Measurements from ENCODE around the gene CHST6. TPM values are rescaled to one million over a fixed set of nuclear protein-coding genes. Genes with fewer than 3 reads are reported as not detected.

CHST6 gene
- total and polyA plus RNA-seq, 2 donors (not counting 1 experiment from before 2014, with no cell fraction given): 0.02 to 0.17 TPM

DNA sequence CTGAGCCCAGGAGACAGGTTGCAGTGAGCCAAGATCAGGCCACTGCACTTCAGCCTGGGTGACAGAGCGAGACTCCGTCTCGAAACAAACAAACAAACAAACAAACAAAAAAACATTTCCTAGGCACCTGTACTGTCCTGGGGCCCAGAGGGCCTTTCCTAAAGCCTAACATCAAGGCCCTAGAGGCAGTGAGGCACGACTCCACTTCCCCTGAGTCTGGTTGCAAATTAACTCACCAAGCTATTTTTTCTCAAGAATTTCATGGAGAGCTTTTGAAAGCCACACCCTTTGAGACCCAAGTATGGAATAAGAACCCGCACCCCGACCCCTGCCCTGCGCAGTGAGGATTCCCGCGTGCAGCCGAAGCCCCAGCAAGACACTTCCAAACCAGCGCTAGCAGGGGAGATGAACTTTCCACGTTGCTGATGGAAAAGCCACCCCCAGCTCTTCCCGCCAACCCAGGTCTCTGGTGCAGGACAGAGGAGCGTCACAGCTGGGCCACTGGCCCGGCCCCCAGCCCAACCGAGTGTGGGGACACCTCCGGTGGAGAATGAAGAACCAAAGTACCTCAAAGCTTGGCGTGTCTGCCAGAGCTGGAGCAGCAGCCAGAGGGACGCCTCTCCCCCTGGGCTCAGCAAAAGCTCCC, 39.4 kb upstream of the CHST6 start:
- H3K9ac ChIP-seq (ENCODE audit: insufficient read depth, low read length): no peak overlapping the region
- TF ChIP-seq CTCF (conservative IDR thresholded peaks at IDR 0.05 in 1 of 2, IDR thresholded peaks at IDR 0.05 in 1 of 2; ENCODE audit: low read depth in 1 of 2, low read length in 2 of 2) (no peak), EZH2 (IDR thresholded peaks at IDR 0.05; ENCODE audit: low read length, missing control alignments) (no peak)

DNA sequence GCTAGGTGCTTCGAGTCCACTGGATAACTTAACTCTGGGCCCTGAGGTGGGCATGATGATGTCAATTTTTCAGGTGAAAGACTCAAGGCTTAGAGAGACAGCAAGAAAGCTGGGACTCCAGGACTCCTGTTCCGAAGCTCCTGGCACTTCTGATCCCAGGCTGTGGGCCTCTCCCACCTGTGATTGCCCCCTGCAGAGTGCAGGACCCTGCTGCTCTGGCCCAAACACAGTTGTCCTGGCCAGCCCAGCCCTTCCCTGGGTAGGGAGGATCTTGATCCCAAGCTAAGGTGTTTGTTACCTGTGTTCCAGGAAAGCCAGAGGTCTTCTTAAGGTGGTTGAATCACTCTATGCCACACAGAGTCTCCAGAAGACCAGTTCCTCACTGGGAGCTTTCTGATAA, 37.5 kb upstream of the CHST6 start:
- Histone ChIP-seq H3K79me2 (ENCODE audit: control insufficient read depth, insufficient read depth, low read length) (no peaks in the 10 kb centered on the region), H3K4me2 (ENCODE audit: extremely low read depth, insufficient read depth, low read length) (no peak overlapping the region), H3K9ac (ENCODE audit: insufficient read depth, low read length) (no peak overlapping the region), H3K27me3 (ENCODE audit: control insufficient read depth, insufficient read depth, low read length) (no peaks in the 10 kb centered on the region), H3K27ac (ENCODE audit: insufficient read depth, low read length) (no peak overlapping the region), H4K20me1 (ENCODE audit: control insufficient read depth, extremely low read depth, insufficient read depth, low read length) (no peaks in the 10 kb centered on the region), H2AFZ (ENCODE audit: low read length) (no peak overlapping the region), H3K4me3 (replicated peaks in 1 of 4; ENCODE audit: control extremely low read depth in 1 of 4, insufficient read depth in 1 of 4, low read depth in 3 of 4, low read length in 4 of 4) (no peak overlapping the region), H3K4me1 (ENCODE audit: control insufficient read depth, extremely low read depth, insufficient read depth, low read length) (no peaks in the 10 kb centered on the region), H3K36me3 (ENCODE audit: control insufficient read depth, insufficient read depth, low read length) (no peaks in the 10 kb centered on the region), H3K9me3 (ENCODE audit: control insufficient read depth, insufficient read depth, low read depth, low read length) (no peaks in the 10 kb centered on the region)
- TF ChIP-seq EZH2 (IDR thresholded peaks at IDR 0.05; ENCODE audit: low read length, missing control alignments): no peak
- TF ChIP-seq CTCF (conservative IDR thresholded peaks at IDR 0.05 in 1 of 2, IDR thresholded peaks at IDR 0.05 in 1 of 2; ENCODE audit: low read depth in 1 of 2, low read length in 2 of 2): no peak
- DNase-seq (ENCODE audit: low read depth in 2 of 2): no peak

More for the DNA sequence above, 39.4 kb upstream of the CHST6 start:
- DNase-seq (ENCODE audit: low read depth in 2 of 2): no peak
- Histone ChIP-seq H3K79me2 (ENCODE audit: control insufficient read depth, insufficient read depth, low read length) (no peaks in the 10 kb centered on the region), H3K4me3 (replicated peaks in 1 of 4; ENCODE audit: control extremely low read depth in 1 of 4, insufficient read depth in 1 of 4, low read depth in 3 of 4, low read length in 4 of 4) (no peak overlapping the region), H3K4me2 (ENCODE audit: extremely low read depth, insufficient read depth, low read length) (no peak overlapping the region), H3K27me3 (ENCODE audit: control insufficient read depth, insufficient read depth, low read length) (no peaks in the 10 kb centered on the region), H3K4me1 (ENCODE audit: control insufficient read depth, extremely low read depth, insufficient read depth, low read length) (no peaks in the 10 kb centered on the region), H3K27ac (ENCODE audit: insufficient read depth, low read length) (no peak overlapping the region), H3K9me3 (ENCODE audit: control insufficient read depth, insufficient read depth, low read depth, low read length) (no peaks in the 10 kb centered on the region), H4K20me1 (ENCODE audit: control insufficient read depth, extremely low read depth, insufficient read depth, low read length) (no peaks in the 10 kb centered on the region), H3K36me3 (ENCODE audit: control insufficient read depth, insufficient read depth, low read length) (no peaks in the 10 kb centered on the region), H2AFZ (ENCODE audit: low read length) (no peak overlapping the region)

- H3K9me3 ChIP-seq (ENCODE audit: control insufficient read depth, insufficient read depth, low read depth, low read length): no peaks in the 10 kb centered on the region
- H3K4me2 ChIP-seq (ENCODE audit: extremely low read depth, insufficient read depth, low read length): no peak overlapping the region
- H3K27me3 ChIP-seq (ENCODE audit: control insufficient read depth, insufficient read depth, low read length): no peaks in the 10 kb centered on the region
- no peaks in the 10 kb centered on the region for H4K20me1 ChIP-seq (ENCODE audit: control insufficient read depth, extremely low read depth, insufficient read depth, low read length)
- TF ChIP-seq CTCF (conservative IDR thresholded peaks at IDR 0.05 in 1 of 2, IDR thresholded peaks at IDR 0.05 in 1 of 2; ENCODE audit: low read depth in 1 of 2, low read length in 2 of 2) (no peak), EZH2 (IDR thresholded peaks at IDR 0.05; ENCODE audit: low read length, missing control alignments) (no peak)
- H3K9ac ChIP-seq (ENCODE audit: insufficient read depth, low read length): no peak overlapping the region
- no peaks in the 10 kb centered on the region for H3K36me3 ChIP-seq (ENCODE audit: control insufficient read depth, insufficient read depth, low read length)
- no peak overlapping the region for H3K4me3 ChIP-seq (replicated peaks in 1 of 4; ENCODE audit: control extremely low read depth in 1 of 4, insufficient read depth in 1 of 4, low read depth in 3 of 4, low read length in 4 of 4)
- no peaks in the 10 kb centered on the region for H3K4me1 ChIP-seq (ENCODE audit: control insufficient read depth, extremely low read depth, insufficient read depth, low read length)
- no peak overlapping the region for H2AFZ ChIP-seq (ENCODE audit: low read length)
- H3K79me2 ChIP-seq (ENCODE audit: control insufficient read depth, insufficient read depth, low read length): no peaks in the 10 kb centered on the region
- no peak for DNase-seq (ENCODE audit: low read depth in 2 of 2)
- no peak overlapping the region for H3K27ac ChIP-seq (ENCODE audit: insufficient read depth, low read length)
Measured at GRCh38 chr16:75532142-75532765, 37.0 kb upstream of the CHST6 start.

Data from fibroblast of lung (primary cell).